GM21576 (cell line): Measurements from ENCODE around the gene CCL13.
A peak's percentile ranks its signal among the peaks of the same experiment; 100 is the strongest.

Source experiments
- ATAC-seq: cut with Tn5 transposase; IDR thresholded peaks from one replicate; pipeline ENCODE4 v1.9.1; 2021; ENCODE audit warnings: mild to moderate bottlenecking, moderate library complexity; ENCODE audit not compliant: unreplicated experiment

Gene CCL13

GRCh38 chr17:34361478-34362061 is 5.3 kb downstream of the CCL13 start:
- peak; percentile 59 for ATAC-seq

- no peak for ATAC-seq
These were observed 6.9 kb downstream of the CCL13 start, which contains the start of gene CCL1 for GRCh38 chr17:34363183-34363661. Gene CCL1, minus strand, starts transcription at chr17:34363233. Its CDS starts 72 bp downstream, at chr17:34363161.

GRCh38 chr17:34364751-34365150 is 8.5 kb downstream of the CCL13 start:
- ATAC-seq: no peak

GRCh38 chr17:34365340-34365739 is 9.1 kb downstream of the CCL13 start:
- ATAC-seq: no peak

GRCh38 chr17:34366010-34366409 is 9.7 kb downstream of the CCL13 start:
- no peak for ATAC-seq

DNA sequence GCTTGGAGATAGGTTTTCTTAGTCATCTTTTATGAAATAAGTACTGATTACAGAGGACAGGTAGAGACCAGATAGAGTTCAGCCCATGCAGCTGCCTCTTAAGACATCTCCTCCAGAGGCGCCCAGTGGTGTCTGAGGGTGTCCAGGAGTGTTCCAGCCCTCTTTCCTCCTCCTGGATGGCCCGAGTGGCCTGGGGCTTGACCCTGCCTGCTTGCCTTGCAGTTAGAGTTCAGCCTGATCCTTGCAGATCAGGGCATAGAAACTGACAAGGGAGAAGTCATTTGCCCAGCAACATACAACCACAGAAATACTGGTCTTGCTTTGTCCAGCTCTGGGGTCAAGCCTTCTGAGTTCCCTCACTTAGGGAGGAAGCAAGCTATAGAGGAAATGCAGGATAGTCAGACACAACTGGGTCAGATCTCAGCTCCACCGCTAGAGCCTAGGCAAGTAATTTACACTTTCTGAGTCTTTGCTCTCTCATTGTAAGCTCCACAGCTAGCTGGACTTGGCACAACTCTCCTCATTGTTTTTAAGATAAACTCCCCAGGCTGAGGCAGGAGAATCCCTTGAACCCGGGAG is 10.3 kb downstream of the CCL13 start:
- ATAC-seq: no peak

- no peak for ATAC-seq
These were observed 11.4 kb downstream of the CCL13 start for GRCh38 chr17:34367486-34368195.

DNA sequence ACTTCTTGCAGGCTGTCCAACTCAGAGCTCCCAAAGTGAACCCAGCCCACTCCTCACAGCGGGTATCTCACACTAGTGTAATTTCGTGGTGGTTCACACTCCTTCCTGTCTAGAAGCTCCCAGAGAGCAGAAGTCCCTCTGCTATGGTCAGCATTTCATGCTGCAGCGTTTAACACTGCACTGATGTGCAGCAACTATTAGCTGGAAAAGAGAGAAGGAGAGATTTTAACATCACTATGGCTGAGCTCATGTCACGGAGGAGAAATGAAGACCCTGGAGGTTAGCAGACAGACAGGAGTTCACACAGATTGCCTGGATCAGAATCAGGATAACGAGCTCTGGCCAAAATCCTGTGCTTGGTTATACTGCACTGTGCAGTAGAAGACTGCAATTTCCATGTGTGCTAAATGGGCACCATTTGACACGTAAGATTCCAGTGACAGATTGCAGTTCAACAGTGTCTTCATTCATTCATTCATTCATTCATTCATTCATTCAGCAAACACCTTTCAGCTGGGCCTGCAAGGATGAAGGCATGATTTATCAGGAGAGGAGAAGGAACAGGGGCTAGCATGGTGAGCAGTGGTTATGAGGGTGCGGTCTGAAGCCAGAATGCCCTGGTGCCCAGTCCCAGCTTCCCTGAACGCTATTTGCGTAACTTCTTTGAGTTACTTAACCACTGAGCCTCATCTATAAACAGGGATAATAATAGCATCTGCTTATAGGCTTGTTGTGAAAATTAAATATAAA is 12.1 kb downstream of the CCL13 start:
- no peak for ATAC-seq

DNA sequence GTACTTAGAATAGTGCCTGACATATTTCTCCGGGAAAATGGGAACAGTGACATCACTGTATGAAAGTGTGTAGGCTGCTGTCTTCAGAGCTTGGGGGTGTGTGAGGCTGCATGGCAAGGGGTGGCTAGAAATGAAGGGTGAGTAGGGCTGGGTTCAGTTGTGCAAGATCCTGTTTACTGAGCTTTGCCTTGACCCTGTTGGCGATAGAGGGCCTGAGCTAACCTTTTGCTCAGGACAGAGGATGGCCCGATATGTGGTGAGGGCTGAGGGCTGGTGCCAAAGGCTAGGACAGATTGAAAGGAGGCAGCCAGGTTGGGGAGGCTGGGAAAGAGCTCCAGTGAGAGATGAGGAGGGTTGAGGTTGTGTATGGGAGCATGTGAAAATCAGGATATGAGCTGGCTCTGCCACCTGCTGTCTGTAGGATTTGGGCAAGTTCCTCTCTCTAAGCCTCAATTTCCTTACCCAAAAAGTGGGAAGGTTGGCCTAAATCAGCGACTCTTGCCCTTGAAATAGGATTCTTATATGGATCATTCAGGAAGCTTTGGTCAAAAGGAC is 12.7 kb downstream of the CCL13 start:
- ATAC-seq: no peak

DNA sequence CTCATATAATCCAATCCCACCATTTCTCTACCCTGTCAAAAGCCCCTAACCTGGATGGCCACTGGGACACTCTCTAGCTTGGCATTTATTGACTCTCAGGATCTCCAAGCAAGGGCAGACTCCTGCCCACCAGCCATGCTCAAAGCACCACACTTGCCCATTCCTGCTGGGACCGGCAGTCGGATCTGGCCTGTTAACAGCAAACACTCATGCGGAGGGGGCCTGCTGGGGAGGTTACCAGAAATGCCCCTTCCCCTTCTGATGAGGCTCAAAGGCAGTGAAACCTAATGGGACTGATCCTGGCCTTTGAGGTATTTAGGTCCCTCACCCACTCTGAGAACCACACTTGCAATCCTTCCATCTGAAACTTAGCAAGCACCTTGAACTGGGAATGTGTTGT is 13.3 kb downstream of the CCL13 start:
- ATAC-seq: no peak

DNA sequence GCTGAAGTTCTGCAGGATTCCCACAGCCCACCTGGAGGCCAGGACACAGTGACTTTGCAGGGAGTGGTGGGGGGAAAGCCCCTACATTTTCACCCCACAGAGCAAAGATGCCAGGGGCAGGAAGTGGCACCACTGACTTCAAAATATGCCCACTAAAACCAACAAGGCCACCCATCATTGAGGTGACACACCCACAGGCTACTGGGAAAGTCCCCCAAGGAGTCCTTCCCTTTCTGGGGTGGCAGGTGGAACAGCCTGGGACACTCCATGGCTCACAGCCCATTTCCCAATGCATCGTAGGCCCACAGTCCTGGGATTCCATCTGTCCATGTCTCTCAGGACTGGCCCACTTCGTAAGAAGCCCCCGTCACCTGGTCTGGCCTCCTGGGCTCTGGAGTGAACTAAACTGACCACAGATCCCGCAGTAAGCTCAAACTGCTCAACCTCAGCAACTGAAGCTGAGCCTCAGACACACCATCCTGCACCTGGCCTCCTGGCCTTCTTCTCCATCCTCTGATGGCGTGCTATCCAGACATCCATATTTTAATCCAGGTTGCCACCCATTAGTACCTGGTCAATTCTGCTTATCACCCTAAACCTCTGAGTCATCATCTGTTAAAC is 14.2 kb downstream of the CCL13 start:
- ATAC-seq: no peak

- no peak for ATAC-seq
These were observed 14.7 kb downstream of the CCL13 start for GRCh38 chr17:34370997-34371395.

- ATAC-seq: no peak
These were observed 15.3 kb downstream of the CCL13 start for GRCh38 chr17:34371405-34372100.

GRCh38 chr17:34374457-34374856 is 18.2 kb downstream of the CCL13 start:
- no peak for ATAC-seq

GRCh38 chr17:34375426-34375997 is 19.2 kb downstream of the CCL13 start:
- ATAC-seq: no peak

DNA sequence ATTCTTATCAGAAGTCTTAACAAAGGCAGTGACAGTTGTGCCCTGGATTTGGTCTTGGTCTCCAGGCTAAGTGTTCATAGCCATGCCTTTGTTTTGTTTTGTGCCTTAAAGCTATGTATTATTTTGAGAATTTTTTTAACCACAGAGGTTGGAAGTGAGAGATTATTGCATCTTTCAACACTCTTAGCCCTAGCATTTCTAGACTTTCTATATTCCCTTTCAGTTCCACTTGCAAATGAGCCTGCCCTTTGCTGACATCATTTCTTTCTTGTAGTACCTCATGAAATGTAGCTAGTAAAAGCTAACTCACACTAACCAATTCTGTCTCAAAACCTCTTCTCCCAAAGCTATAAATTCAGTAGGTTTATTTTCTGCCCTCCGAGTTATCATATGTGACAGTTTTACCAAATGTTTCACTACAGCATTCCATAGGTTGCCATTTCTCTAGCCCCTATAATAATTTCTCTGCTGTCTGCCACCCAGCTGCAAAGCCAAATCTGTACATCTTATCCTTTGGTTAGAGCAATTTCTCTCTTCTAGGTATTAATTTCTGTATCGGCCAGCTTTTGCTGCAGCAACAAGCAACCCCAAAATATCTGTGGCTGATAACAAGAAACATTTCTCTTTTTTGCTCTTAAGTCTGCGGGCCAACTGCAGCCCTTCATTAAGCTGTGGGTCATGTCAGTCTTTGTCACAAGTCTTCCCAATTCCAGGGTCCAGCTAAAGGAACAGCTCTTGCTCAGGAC is 21.0 kb downstream of the CCL13 start:
- ATAC-seq: no peak

GRCh38 chr17:34378664-34379101 is 22.4 kb downstream of the CCL13 start:
- ATAC-seq: no peak

GRCh38 chr17:34379868-34380267 is 23.6 kb downstream of the CCL13 start:
- ATAC-seq: no peak

DNA sequence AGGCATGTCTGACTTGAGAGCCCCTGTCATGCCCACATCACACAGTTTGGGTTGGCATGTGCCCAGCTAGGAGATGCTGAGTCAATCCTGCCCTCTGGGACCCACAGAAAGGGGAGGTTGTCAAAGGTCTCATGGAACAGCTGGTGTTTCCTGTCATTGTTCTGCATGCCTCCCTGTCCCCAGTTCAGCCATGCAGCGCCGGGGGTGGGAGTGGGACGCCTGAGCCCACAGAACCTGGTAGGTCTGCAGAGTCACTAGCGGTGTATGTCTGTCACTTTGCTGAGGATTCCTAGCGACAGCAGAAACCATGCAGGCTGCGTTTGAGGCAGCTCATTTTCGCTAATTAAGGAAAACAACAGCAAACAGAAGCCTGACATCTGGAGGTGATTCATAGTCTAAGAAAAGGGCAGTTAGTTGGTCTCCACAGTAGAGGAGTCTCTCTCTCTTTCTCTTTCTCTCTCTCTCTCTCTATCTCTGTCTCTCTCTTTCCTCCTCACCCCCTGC is 26.4 kb downstream of the CCL13 start:
- no peak for ATAC-seq
